Stimulated activated CD4-positive, alpha-beta T cell treated with anti-CD3 and anti-CD28 coated beads, Interleukin-12 subunit alpha, Interleukin-12 subunit beta, amount 100 ng/mL, for 4 hours (primary cell): ENCODE measurements around the gene BACH2.
"Not testable (repeated sequence)": the region's sequence is repeated elsewhere in the genome, so short reads cannot be mapped to it uniquely, and the experiment has no call there.

ENCODE experiments used
- DNase-seq: peaks from one replicate; pipeline ENCODE4 v3.0.0-alpha.2; 2020

Gene BACH2

GRCh38 chr6:89985751-89986493 is 310.7 kb downstream of the BACH2 start:
- DNase-seq = no peak

- DNase-seq = no peak
These were observed 311.5 kb downstream of the BACH2 start for GRCh38 chr6:89984926-89985750.

GRCh38 chr6:89980353-89980752 is 316.3 kb downstream of the BACH2 start:
- DNase-seq = no peak

- no peak for DNase-seq
These were observed 317.0 kb downstream of the BACH2 start for GRCh38 chr6:89979481-89980119.

GRCh38 chr6:89978749-89979145 is 317.9 kb downstream of the BACH2 start:
- no peak for DNase-seq

GRCh38 chr6:89977808-89978748 is 318.6 kb downstream of the BACH2 start:
- no peak for DNase-seq

- no peak for DNase-seq
These were observed 320.0 kb downstream of the BACH2 start for GRCh38 chr6:89976694-89977020.

- no peak for DNase-seq
These were observed 320.5 kb downstream of the BACH2 start for GRCh38 chr6:89975991-89976693.

GRCh38 chr6:89975366-89975765 is 321.3 kb downstream of the BACH2 start:
- no peak for DNase-seq

GRCh38 chr6:89974834-89975233 is 321.8 kb downstream of the BACH2 start:
- DNase-seq = no peak

- no peak for DNase-seq
These were observed 324.6 kb downstream of the BACH2 start for GRCh38 chr6:89972025-89972381.

GRCh38 chr6:89971338-89972024 is 325.2 kb downstream of the BACH2 start:
- not testable (repeated sequence) for DNase-seq

- no peak for DNase-seq
These were observed 325.9 kb downstream of the BACH2 start for GRCh38 chr6:89970609-89971337.

- DNase-seq = no peak
These were observed 326.6 kb downstream of the BACH2 start for GRCh38 chr6:89970072-89970471.

GRCh38 chr6:89966913-89967312 is 329.7 kb downstream of the BACH2 start:
- no peak for DNase-seq

- DNase-seq = no peak
These were observed 330.5 kb downstream of the BACH2 start for GRCh38 chr6:89966228-89966544.

GRCh38 chr6:89965441-89966227 is 331.0 kb downstream of the BACH2 start:
- DNase-seq = no peak

GRCh38 chr6:89963391-89963790 is 333.3 kb downstream of the BACH2 start:
- DNase-seq = no peak

GRCh38 chr6:89961481-89961880 is 335.2 kb downstream of the BACH2 start:
- no peak for DNase-seq

- no peak for DNase-seq
These were observed 336.8 kb downstream of the BACH2 start for GRCh38 chr6:89959883-89960282.
